Activated CD8-positive, alpha-beta T cell treated with anti-CD3 and anti-CD28 coated beads, Interleukin-2, amount 10 ng/mL, durations not matched to agents 7 days and 5 days (primary cell): Measurements from ENCODE around the gene ZNF814. TPM values are rescaled to one million over a fixed set of nuclear protein-coding genes. Genes with fewer than 3 reads are reported as not detected.
"Not testable (repeated sequence)": the region's sequence is repeated elsewhere in the genome, so short reads cannot be mapped to it uniquely, and the experiment has no call there.

Experiments
- ATAC-seq: fragments of 150-1000 bp; cut with Tn5 transposase; one replicate; pipeline ENCODE4 v1.10.0; 2021; ENCODE audit warnings: moderate library complexity
- CTCF ChIA-PET: fragments of 350-600 bp; sonication (Branson Sonifier 250); formaldehyde crosslinking; loops from one replicate; lab custom pipeline; 2021; ENCODE audit warnings: antibody characterized with exemption; lab: Charles Lee
- POLR2A ChIA-PET: fragments of 350-600 bp; sonication (Branson Sonifier 250); formaldehyde crosslinking; loops from one replicate; lab custom pipeline; 2021; ENCODE audit warnings: antibody characterized with exemption; lab: Charles Lee
- DNase-seq: peaks from one replicate; pipeline ENCODE4 v3.0.0-alpha.2; 2020
- H3K27ac Mint-ChIP-seq: one replicate; pipeline ENCODE4 v1.8.0; 2021; ENCODE audit warnings: mild to moderate bottlenecking, mixed read lengths
- H3K27me3 Mint-ChIP-seq: one replicate; pipeline ENCODE4 v1.8.0; 2021; ENCODE audit warnings: low read depth, mixed read lengths
- H3K36me3 Mint-ChIP-seq: one replicate; pipeline ENCODE4 v1.8.0; 2021; ENCODE audit warnings: low read depth, mixed read lengths
- H3K4me1 Mint-ChIP-seq: one replicate; pipeline ENCODE4 v1.8.0; 2021; ENCODE audit warnings: low read depth, mixed read lengths
- H3K4me3 Mint-ChIP-seq: one replicate; pipeline ENCODE4 v1.8.0; 2021; ENCODE audit warnings: mild to moderate bottlenecking, mixed read lengths
- H3K9me3 Mint-ChIP-seq: one replicate; pipeline ENCODE4 v1.8.0; 2022; ENCODE audit warnings: mixed read lengths; ENCODE audit not compliant: insufficient read depth
- total RNA-seq, 2 experiments: library from RNA; stranded (reverse); gene quantifications; one replicate each; pipeline ENCODE4 v1.2.3, GENCODE V29; 2021

ZNF814 gene
- 10 to 100 TPM; 26.2 to 29.0 TPM for total RNA-seq

DNA sequence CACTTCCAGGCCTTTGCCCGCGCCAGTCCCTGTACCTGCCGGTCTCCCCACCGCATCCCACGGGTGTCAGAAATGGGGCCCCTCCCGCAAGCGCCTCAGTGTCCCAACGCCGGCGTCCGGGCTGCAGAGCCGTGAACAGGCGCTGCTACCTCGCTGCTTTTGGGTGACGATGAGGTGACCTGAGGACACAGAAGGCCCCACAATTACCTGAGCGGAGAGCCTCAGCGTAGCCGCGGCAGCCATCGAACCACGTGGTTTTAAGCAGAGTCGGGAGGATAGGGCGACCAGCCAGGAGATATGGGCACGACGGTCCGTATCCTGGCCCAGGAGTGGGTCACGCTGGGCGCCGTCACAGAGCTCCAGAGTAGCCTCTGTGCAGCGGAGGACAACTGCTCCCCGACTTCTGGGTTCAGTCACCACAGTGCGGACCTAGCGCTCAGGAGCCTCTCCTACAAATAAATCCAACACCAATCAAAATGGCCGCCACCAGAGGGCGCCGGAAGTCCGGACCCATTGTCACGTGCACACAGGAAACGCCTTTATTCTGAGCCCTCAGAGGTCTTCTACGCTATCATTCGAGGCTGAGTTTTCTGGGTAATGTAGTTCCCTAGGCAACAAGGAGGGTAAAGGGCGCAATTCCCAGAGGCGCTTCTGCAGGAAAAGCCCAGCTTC lies at the start of gene ZNF814:
ZNF814 (minus strand) TSS at position 478 of the 672 bp plus-strand sequence; CDS start at position 243, 235 bp downstream.
- Mint-ChIP-seq H3K36me3 (peaks cover 58% of the 10 kb centered on the region), H3K9me3 (peaks cover 15% of the 10 kb centered on the region), H3K27ac (peak within 1 kb of the TSS; percentile 91), H3K27me3 (no peaks in the 10 kb centered on the region), H3K4me1 (peaks cover 25% of the 10 kb centered on the region), H3K4me3 (peak within 1 kb of the TSS; percentile 96)
- ATAC-seq (peak; percentile 94), DNase-seq (peak; percentile 91)
- POLR2A ChIA-PET = interaction anchor here (0.6 to 1.9 kb wide), 4 partner anchors 28 to 89 kb away, joined by 3 to 5 read pairs (median 3); partner anchors contain the start of genes ZNF417 and ZNF552
- CTCF ChIA-PET = no interaction called here

DNA sequence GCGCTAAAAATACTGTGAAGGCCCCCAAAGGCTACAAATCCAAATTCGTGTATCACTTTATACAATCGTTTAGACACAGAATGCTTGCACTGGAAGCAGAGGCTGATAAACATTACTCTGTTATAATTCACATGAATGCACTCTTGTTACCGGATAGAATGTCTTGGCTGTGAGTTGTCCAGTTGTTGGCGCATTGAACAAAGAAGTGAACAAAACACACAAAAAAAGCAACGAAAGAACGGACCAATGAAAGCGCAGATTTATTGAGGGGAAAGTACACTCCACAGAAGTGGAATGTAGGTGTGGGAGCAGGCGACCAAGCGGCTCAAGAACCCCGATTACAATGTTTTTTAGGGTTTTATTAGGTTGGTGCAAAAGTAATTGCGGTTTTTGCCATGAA lies 46.9 kb upstream of the ZNF814 start:
- ATAC-seq = no peak
- DNase-seq = no peak
- Mint-ChIP-seq H3K27me3 (no peaks in the 10 kb centered on the region), H3K27ac (no peak overlapping the region), H3K4me3 (no peak overlapping the region), H3K4me1 (peaks cover 11% of the 10 kb centered on the region), H3K9me3 (peaks cover 39% of the 10 kb centered on the region), H3K36me3 (peaks cover 67% of the 10 kb centered on the region)
- CTCF ChIA-PET = interaction anchor here (1.2 kb wide), 1 partner anchor 16 kb away, joined by 3 read pairs; no protein-coding TSS in a partner anchor
- POLR2A ChIA-PET = interaction anchor here (0.5 to 1.6 kb wide), 3 partner anchors 10 to 358 kb away, joined by 3 to 4 read pairs (median 3); partner anchors contain the start of gene ZNF417

DNA sequence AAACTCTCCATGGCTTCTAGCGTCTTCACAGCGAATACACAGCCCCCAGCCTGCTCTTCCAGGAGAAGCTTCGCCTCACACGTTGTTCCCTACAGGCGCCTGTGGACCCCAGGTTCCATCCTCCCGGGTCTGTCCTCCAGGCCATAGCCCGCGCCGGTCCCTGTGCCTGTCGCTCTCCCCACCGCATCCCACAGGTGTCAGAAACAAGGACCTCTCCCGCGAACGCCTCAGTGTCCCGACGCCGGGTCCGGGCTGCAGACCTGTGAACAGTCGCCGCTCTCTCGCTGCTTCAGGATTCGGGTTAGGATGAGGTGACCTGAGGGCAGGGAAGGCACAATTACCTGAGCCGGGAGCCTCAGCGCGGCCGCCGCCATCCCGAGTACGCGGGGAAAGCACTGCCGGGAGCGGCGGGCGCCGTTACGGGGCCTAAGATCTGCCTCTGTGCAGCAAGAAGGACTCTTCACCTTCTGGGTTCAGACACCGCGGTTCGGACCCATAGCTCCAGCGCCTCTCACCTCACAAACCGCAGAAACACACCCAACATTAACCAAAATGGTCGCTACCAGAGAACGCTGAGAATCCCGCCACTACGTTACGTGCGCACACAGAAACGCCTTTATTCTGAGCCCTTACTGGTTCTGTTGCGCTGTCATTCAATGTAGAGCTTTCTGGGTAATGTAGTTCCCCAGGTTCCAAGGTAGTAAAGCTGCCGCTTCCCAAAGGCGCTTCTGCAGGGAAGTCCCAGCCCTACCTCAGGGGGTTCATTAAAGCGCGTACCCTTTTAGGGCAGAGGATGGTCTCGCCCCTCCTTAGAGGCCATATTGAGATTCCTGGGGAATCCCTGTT lies 46.2 kb upstream of the ZNF814 start, which contains the start of gene ZNF418:
ZNF418 (minus strand) TSS at position 583 of the 846 bp plus-strand sequence. CDS start 1,580 bp downstream, outside the sequence.
- no peaks in the 10 kb centered on the region for H3K27me3 Mint-ChIP-seq
- peak within 1 kb of the TSS; percentile 91 for H3K27ac Mint-ChIP-seq
- ChIA-PET CTCF (interaction anchor here (1.2 kb wide), 1 partner anchor 16 kb away, joined by 3 read pairs; no protein-coding TSS in a partner anchor), POLR2A (interaction anchor here (0.5 to 1.6 kb wide), 5 partner anchors 10 to 357 kb away, joined by 3 to 4 read pairs (median 3); partner anchors contain the start of gene ZNF417)
- H3K36me3 Mint-ChIP-seq = peaks cover 70% of the 10 kb centered on the region
- ATAC-seq (peak; percentile 95), DNase-seq (peak; percentile 76)
- peak within 1 kb of the TSS; percentile 87 for H3K4me3 Mint-ChIP-seq
- H3K4me1 Mint-ChIP-seq = peaks cover 11% of the 10 kb centered on the region
- peaks cover 44% of the 10 kb centered on the region for H3K9me3 Mint-ChIP-seq

DNA sequence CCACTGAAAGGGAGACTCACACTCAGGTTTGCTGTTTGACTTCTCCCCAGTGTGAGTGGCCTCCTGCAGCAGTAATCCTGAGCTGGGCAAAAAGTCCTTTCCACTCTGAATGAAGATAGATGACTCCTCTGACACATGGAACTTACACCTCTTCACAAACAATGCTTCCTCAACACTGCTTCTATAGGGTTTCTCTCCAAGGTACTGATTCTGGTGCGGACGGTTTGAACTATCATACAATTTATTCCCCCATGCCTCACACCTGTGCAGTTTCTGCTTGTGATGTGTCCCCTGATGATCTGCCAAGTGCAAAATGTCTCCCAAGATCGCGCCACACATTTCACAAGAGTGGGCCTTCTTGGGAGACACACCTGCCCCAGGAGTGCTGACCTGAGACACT lies 38.8 kb upstream of the ZNF814 start:
- POLR2A ChIA-PET = no interaction called here
- H3K36me3 Mint-ChIP-seq = peaks cover 60% of the 10 kb centered on the region
- ATAC-seq (no peak), DNase-seq (no peak)
- H3K4me1 Mint-ChIP-seq = no peaks in the 10 kb centered on the region
- peaks cover 36% of the 10 kb centered on the region for H3K9me3 Mint-ChIP-seq
- H3K27me3 Mint-ChIP-seq = no peaks in the 10 kb centered on the region
- CTCF ChIA-PET = no interaction called here
- no peak overlapping the region for H3K27ac Mint-ChIP-seq
- H3K4me3 Mint-ChIP-seq = no peak overlapping the region

DNA sequence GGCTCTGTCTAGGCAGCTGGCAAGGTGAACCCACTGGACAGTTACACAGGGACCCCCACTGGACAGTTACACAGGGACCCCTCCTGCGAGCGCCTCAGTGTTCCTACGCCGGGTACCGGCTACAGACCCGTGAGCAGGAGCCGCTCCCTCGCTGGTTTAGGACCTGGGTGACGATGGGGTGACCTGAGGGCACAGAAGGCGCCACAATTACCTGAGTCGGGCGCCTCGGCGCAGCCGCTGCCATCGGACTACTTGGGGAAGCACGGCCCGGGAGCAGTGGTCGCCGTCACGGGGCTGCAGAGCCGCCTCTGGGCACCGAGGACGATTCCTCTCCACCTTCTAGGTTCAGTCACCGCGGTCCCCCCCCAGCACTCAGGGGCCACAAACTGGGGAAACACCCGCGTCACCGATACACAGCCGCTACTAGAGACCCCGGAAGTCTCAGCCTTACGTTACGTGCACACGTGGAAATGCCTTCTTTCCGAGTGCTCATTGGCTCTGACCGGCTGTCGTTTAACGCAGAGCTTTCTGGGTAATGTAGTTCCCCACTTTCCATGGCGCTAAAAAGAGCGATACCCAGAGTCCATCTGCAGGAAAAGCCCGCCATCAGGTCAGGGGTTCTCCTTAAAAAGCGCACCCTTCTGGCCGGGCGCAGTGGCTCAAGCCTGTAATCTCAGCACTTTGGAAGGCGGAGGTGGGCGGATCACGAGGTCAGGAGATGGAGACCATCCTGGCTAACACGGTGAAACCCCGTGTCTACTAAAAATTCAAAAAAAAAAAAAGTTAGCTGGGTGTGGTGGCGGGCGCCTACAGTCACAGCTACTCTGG lies 27.5 kb upstream of the ZNF814 start, which contains the start of gene ZNF417:
ZNF417 (minus strand) TSS at position 425 of the 828 bp plus-strand sequence; CDS start at position 244, 181 bp downstream.
- Mint-ChIP-seq H3K36me3 (peaks cover 67% of the 10 kb centered on the region), H3K4me3 (peak within 1 kb of the TSS; percentile 91), H3K9me3 (peaks cover 22% of the 10 kb centered on the region), H3K27ac (peak within 1 kb of the TSS; percentile 99), H3K4me1 (peaks cover 20% of the 10 kb centered on the region)
- ChIA-PET CTCF (interaction anchor here (0.8 to 1.4 kb wide), 3 partner anchors 9 to 122 kb away, joined by 3 to 4 read pairs (median 3); no protein-coding TSS in a partner anchor), POLR2A (interaction anchor here (0.6 to 1.5 kb wide), 9 partner anchors 10 to 1512 kb away, joined by 3 to 4 read pairs (median 3); partner anchors contain the start of genes TRAPPC2B, ZNF329, ZNF418 and ZNF547)
- ATAC-seq = peak; percentile 99
- H3K27me3 Mint-ChIP-seq = not testable (repeated sequence)
- DNase-seq = peak; percentile 92

DNA sequence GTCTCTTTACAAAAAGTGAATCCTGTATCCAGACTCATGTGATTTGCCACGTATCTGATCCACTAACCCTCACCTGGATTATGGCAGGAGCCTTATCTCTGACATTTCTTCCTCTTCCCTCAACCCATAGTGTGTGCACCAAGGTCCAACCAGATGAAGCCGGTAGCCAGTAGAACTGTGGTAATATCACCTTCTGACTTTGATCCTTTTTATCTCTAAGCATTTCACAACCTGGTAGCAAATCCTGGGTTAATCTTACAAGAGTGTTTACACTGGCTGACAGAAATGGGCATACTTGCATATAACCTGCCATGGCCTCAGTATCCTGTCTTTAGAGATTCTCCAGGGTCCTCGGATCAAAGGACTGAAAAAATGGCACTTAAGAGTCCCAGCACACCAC lies 25.7 kb upstream of the ZNF814 start:
- ATAC-seq = no peak
- H3K9me3 Mint-ChIP-seq = peaks cover 17% of the 10 kb centered on the region
- DNase-seq = no peak
- no peak overlapping the region for H3K27ac Mint-ChIP-seq
- H3K36me3 Mint-ChIP-seq = peaks cover 72% of the 10 kb centered on the region
- H3K27me3 Mint-ChIP-seq = no peaks in the 10 kb centered on the region
- ChIA-PET CTCF (interaction anchor here (1.2 kb wide), 1 partner anchor 11 kb away, joined by 3 read pairs; no protein-coding TSS in a partner anchor), POLR2A (no interaction called here)
- H3K4me1 Mint-ChIP-seq = peaks cover 20% of the 10 kb centered on the region
- H3K4me3 Mint-ChIP-seq = peak overlapping the region; percentile 39

DNA sequence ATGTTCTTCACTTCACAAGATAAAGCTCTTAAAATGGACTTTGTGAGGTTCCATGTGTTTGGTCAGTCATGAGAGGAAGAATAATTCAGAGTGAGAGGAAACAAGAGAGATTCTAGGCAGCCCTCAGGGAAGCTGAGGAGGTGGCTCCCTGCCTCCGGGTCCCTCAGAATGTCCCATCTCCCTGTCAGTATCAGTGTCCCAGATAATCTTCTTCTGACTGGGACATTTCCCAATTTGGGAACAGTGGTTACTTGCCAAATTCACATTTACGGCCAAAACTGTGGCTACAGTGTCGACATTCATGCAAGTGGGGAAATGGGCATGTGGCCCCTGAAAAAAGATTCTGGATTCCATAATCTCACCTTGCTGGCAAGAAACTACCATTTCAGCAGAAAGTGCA lies 18.6 kb upstream of the ZNF814 start:
- peaks cover 71% of the 10 kb centered on the region for H3K36me3 Mint-ChIP-seq
- ChIA-PET CTCF (interaction anchor here (1.1 kb wide), 1 partner anchor 10 kb away, joined by 4 read pairs; the partner anchor contains the start of gene ZNF417), POLR2A (interaction anchor here (1.1 kb wide), 1 partner anchor 9 kb away, joined by 4 read pairs; the partner anchor contains the start of gene ZNF417)
- no peak overlapping the region for H3K27ac Mint-ChIP-seq
- H3K4me1 Mint-ChIP-seq = peaks cover 3% of the 10 kb centered on the region
- peaks cover 16% of the 10 kb centered on the region for H3K9me3 Mint-ChIP-seq
- no peak for ATAC-seq
- no peak overlapping the region for H3K4me3 Mint-ChIP-seq
- no peak for DNase-seq
- no peaks in the 10 kb centered on the region for H3K27me3 Mint-ChIP-seq

DNA sequence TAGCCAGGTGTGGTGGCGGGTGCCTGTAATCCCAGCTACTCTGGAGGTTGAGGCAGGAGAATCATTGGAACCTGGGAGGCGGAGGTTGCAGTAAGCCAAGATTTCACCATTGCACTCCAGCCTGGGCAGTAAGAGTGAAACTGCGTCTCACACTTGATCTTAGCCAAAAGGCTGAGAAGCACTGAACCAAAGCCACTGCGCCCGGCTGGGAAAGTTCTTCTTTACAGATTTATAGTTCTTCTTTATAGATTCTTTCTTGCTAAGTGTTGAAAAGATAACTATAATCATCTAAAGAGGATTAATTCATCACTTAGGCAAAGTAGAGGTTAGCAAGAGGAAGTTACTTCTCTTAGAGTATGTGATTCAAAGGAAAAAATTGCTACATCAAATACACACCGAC lies 16.4 kb upstream of the ZNF814 start:
- H3K27ac Mint-ChIP-seq = no peak overlapping the region
- peaks cover 3% of the 10 kb centered on the region for H3K4me1 Mint-ChIP-seq
- ChIA-PET POLR2A (no interaction called here), CTCF (no interaction called here)
- no peak overlapping the region for H3K4me3 Mint-ChIP-seq
- DNase-seq (no peak), ATAC-seq (no peak)
- peaks cover 22% of the 10 kb centered on the region for H3K9me3 Mint-ChIP-seq
- no peaks in the 10 kb centered on the region for H3K27me3 Mint-ChIP-seq
- peaks cover 57% of the 10 kb centered on the region for H3K36me3 Mint-ChIP-seq

DNA sequence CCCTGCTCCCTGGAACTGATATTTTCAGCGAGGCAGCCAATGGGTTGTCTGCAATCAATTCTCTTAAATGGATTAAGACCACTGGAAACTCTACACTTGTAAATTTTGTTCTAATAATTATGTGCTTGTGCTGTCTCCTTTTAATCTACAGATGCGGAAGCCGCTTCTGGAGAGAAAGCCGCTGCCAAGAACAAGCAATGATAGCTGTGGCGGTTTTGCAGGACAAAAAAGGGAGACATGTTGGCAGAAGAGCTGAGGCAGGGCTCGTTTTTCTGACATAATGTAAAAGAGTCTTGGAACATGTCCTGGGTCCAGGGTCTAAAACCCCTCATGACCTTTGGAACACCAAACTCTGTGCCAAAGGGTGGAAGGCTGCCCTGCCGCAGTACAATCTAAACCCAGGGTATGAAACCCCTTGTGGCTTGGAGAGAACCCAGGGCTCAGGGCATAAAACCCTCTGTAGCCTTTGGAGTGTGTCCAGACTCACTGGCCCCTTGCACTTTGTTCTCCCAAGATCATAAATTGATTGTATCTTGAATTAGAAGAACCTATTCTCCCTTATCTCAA lies 14.9 kb upstream of the ZNF814 start:
- CTCF ChIA-PET = interaction anchor here (0.9 to 1.0 kb wide), 2 partner anchors 12 to 17 kb away, joined by 3 read pairs; no protein-coding TSS in a partner anchor
- no peak for ATAC-seq

DNA sequence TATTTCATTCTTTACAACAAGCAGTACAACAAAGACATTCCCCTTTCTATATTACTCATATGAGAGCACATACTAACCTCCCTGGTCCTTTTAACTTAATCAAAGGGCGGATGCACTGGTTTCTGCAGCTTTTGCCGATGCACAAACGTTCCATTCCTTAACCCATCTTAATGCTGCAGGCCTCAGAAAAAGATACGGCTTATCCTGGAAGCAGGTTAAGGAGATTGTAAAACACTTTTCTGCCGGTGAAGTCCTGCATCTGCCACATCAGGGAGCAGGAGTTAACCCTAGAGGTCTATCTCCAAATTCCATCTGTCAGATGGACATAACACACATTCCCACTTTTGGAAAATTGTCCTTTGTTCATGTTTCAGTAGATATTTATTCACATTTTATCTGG lies 11.5 kb upstream of the ZNF814 start:
- H3K4me1 Mint-ChIP-seq = peaks cover 3% of the 10 kb centered on the region
- ChIA-PET CTCF (no interaction called here), POLR2A (no interaction called here)
- ATAC-seq (no peak), DNase-seq (no peak)
- H3K27me3 Mint-ChIP-seq = no peaks in the 10 kb centered on the region
- peaks cover 14% of the 10 kb centered on the region for H3K9me3 Mint-ChIP-seq
- H3K4me3 Mint-ChIP-seq = no peak overlapping the region
- no peak overlapping the region for H3K27ac Mint-ChIP-seq
- H3K36me3 Mint-ChIP-seq = peaks cover 23% of the 10 kb centered on the region

More for the DNA sequence above, 14.9 kb upstream of the ZNF814 start:
- H3K9me3 Mint-ChIP-seq = peaks cover 21% of the 10 kb centered on the region
- H3K36me3 Mint-ChIP-seq = peaks cover 46% of the 10 kb centered on the region
- POLR2A ChIA-PET = no interaction called here
- H3K27me3 Mint-ChIP-seq = no peaks in the 10 kb centered on the region
- no peak overlapping the region for H3K27ac Mint-ChIP-seq
- no peak for DNase-seq
- peaks cover 3% of the 10 kb centered on the region for H3K4me1 Mint-ChIP-seq
- no peak overlapping the region for H3K4me3 Mint-ChIP-seq
